HepG2 (cell line): ENCODE data around the gene THADA. TPM values are rescaled to one million over a fixed set of nuclear protein-coding genes. Genes with fewer than 3 reads are reported as not detected.
A peak's percentile ranks its signal among the peaks of the same experiment; 100 is the strongest.

Experiments
- AGO1 ChIP-seq: fragments of 200-400 bp; formaldehyde crosslinking; IDR thresholded peaks from 2 replicates; pipeline ENCODE4 v1.6.1; 2017; ENCODE audit warnings: mild to moderate bottlenecking, low read depth, low read length, moderate library complexity; ENCODE audit not compliant: poor library complexity, severe bottlenecking
- AKAP8 ChIP-seq: sonication (generic); formaldehyde crosslinking; IDR thresholded peaks from 2 replicates; pipeline ENCODE4 v1.5.1; 2020; ENCODE audit warnings: mild to moderate bottlenecking, missing genetic modification reagents
- DZIP1 ChIP-seq: sonication (generic); formaldehyde crosslinking; IDR thresholded peaks from 2 replicates; pipeline ENCODE4 v1.5.0; 2020; ENCODE audit warnings: mild to moderate bottlenecking, missing genetic modification reagents
- GATAD2A ChIP-seq: IDR thresholded peaks from 2 replicates; pipeline ENCODE4 v1.6.1; 2016
- GTF3A ChIP-seq: sonication (generic); formaldehyde crosslinking; conservative IDR thresholded peaks from 2 replicates; pipeline ENCODE4 v1.4.0; 2020; ENCODE audit warnings: mild to moderate bottlenecking, missing genetic modification reagents
- HDAC2 ChIP-seq: sonication (generic); formaldehyde crosslinking; IDR thresholded peaks from 2 replicates; pipeline ENCODE4 v1.4.0; 2020; ENCODE audit warnings: missing genetic modification reagents
- HHEX ChIP-seq: IDR thresholded peaks from 2 replicates; pipeline ENCODE4 v1.6.1; 2016; ENCODE audit warnings: control low read depth
- HMG20B ChIP-seq: conservative IDR thresholded peaks from 2 replicates; pipeline ENCODE4 v1.6.1; 2016; ENCODE audit warnings: missing genetic modification reagents, missing compliant biosample characterization
- KMT2B ChIP-seq: IDR thresholded peaks from 2 replicates; pipeline ENCODE4 v1.6.1; 2016; ENCODE audit warnings: missing genetic modification reagents, missing compliant biosample characterization
- MAZ ChIP-seq, 2 experiments: sonication (generic) in 1 of 2; formaldehyde crosslinking in 1 of 2; IDR thresholded peaks; 2 replicates each; pipeline versions ENCODE4 v1.5.0 to v1.6.1; 2012 to 2020; ENCODE audit warnings: low read depth in 2 of 2, mild to moderate bottlenecking in 2 of 2, borderline replicate concordance in 1 of 2, improper control_type of control experiment in 1 of 2, low read length in 1 of 2, missing genetic modification reagents in 1 of 2, moderate library complexity in 1 of 2
- NFRKB ChIP-seq: fragments of 450-650 bp; IDR thresholded peaks from 2 replicates; pipeline ENCODE4 v1.6.1; 2017
- POGZ ChIP-seq: sonication (generic); formaldehyde crosslinking; IDR thresholded peaks from 2 replicates; pipeline ENCODE4 v1.4.0; 2020; ENCODE audit warnings: mild to moderate bottlenecking, missing genetic modification reagents
- POLR2AphosphoS2 ChIP-seq: IDR thresholded peaks from 2 replicates; pipeline ENCODE4 v1.6.1; 2011; ENCODE audit warnings: low read depth, low read length, improper control_type of control experiment
- PPARG ChIP-seq: conservative IDR thresholded peaks from 2 replicates; pipeline ENCODE4 v1.6.1; 2016; ENCODE audit warnings: missing biosample characterization, missing genetic modification reagents
- SOX5 ChIP-seq: IDR thresholded peaks from 2 replicates; pipeline ENCODE4 v1.6.1; 2016; ENCODE audit warnings: borderline replicate concordance
- SRSF1 ChIP-seq: fragments of 200-400 bp; formaldehyde crosslinking; optimal IDR thresholded peaks from 2 replicates; pipeline ENCODE3; 2017; ENCODE audit warnings: mild to moderate bottlenecking, low read depth, low read length, moderate library complexity
- STAT5B ChIP-seq: sonication (generic); formaldehyde crosslinking; IDR thresholded peaks from 2 replicates; pipeline ENCODE4 v1.4.0; 2020; ENCODE audit warnings: missing genetic modification reagents
- TEAD3 ChIP-seq: optimal IDR thresholded peaks from 2 replicates; pipeline ENCODE3; 2016; ENCODE audit warnings: borderline replicate concordance
- ZFX ChIP-seq: sonication (generic); formaldehyde crosslinking; IDR thresholded peaks from 2 replicates; pipeline ENCODE4 v1.4.0; 2020; ENCODE audit warnings: mild to moderate bottlenecking, low read depth, missing genetic modification reagents, moderate library complexity
- ZFY ChIP-seq: sonication (generic); formaldehyde crosslinking; IDR thresholded peaks from 2 replicates; pipeline ENCODE4 v1.4.0; 2020; ENCODE audit warnings: missing genetic modification reagents
- ZFYVE20 ChIP-seq: sonication (generic); formaldehyde crosslinking; IDR thresholded peaks from 2 replicates; pipeline ENCODE4 v1.8.0; 2023; ENCODE audit warnings: low read depth, mild to moderate bottlenecking, moderate library complexity, missing genetic modification reagents, borderline replicate concordance
- ZNF101 ChIP-seq: sonication (generic); formaldehyde crosslinking; IDR thresholded peaks from 2 replicates; pipeline ENCODE4 v1.4.0; 2020; ENCODE audit warnings: mild to moderate bottlenecking, low read depth, missing genetic modification reagents, borderline replicate concordance
- ZNF335 ChIP-seq: sonication (generic); formaldehyde crosslinking; IDR thresholded peaks from 2 replicates; pipeline ENCODE4 v1.4.0; 2020; ENCODE audit warnings: missing genetic modification reagents
- polyA plus RNA-seq, 8 experiments: library from polyadenylated mRNA; depleted of rRNA in 3 of 8; stranded (reverse) in 7 of 8; unstranded in 1 of 8; fragments of >200 nt; fragmentation: Illumina TruSeq in 4 of 8; extraction: Trizol in 4 of 8; gene quantifications; 2 replicates each; pipeline versions ENCODE4 v1.2.1 to v1.2.3, GENCODE V29; 2011 to 2016; ENCODE audit warnings: low read depth in 4 of 8, missing spikeins in 1 of 8, mixed read lengths in 1 of 8; ENCODE audit not compliant: insufficient read depth in 1 of 8
- total RNA-seq, 5 experiments: library from RNA; depleted of rRNA; stranded (reverse); fragments of >200 nt; fragmentation: Illumina TruSeq; extraction: Trizol; gene quantifications; 2 replicates each; pipeline ENCODE4 v1.2.3, GENCODE V29; 2016; ENCODE audit warnings: low read depth in 1 of 5
- TF ChIP-seq, protein P1 (sequence below): IDR thresholded peaks from 2 replicates; pipeline ENCODE4 v1.6.1; 2016; ENCODE audit warnings: mild to moderate bottlenecking, missing biosample characterization, missing genetic modification reagents
- TF ChIP-seq, protein P2 (sequence below): sonication (generic); formaldehyde crosslinking; IDR thresholded peaks from 2 replicates; pipeline ENCODE4 v1.9.0; 2022; ENCODE audit warnings: missing genetic modification reagents, mild to moderate bottlenecking, borderline replicate concordance
- TF ChIP-seq, protein P3 (sequence below): sonication (generic); formaldehyde crosslinking; IDR thresholded peaks from 2 replicates; pipeline ENCODE4 v1.4.0; 2020; ENCODE audit warnings: missing genetic modification reagents

Gene THADA
- total and polyA plus RNA-seq, 2 of the 13 experiments (the other 11 are each of a cell fraction or from before 2014, with no cell fraction given): 12.7 to 21.7 TPM

GRCh38 chr2:43227830-43228281 lies 368.0 kb downstream of the THADA start (continued):
- TF ChIP-seq NFRKB (no peak), ZNF335 (CRISPR knock-in tag) (no peak), MAZ (IDR thresholded peaks at IDR 0.05; ENCODE audit: borderline replicate concordance, low read depth, low read length) (no peak), MAZ (CRISPR knock-in tag; IDR thresholded peaks at IDR 0.05; ENCODE audit: low read depth) (no peak), AGO1 (no peak), ZNF101 (CRISPR knock-in tag) (no peak), POLR2AphosphoS2 (no peak), DZIP1 (no peak), GTF3A (CRISPR knock-in tag) (no peak), KMT2B (CRISPR knock-in tag) (peak; percentile 2; the same call in 1 of the 2 replicates), STAT5B (no peak), AKAP8 (CRISPR knock-in tag) (peak; percentile 21; the same call in 1 of the 2 replicates), ZFX (peak; percentile 39; the same call in 1 of the 2 replicates), ZFYVE20 (CRISPR knock-in tag) (no peak), ZFY (CRISPR knock-in tag) (no peak), SRSF1 (no peak), GATAD2A (no peak; the same call in 1 of the 2 replicates), HDAC2 (0 out of 2 replicates have a peak, but pooled peaks have one; percentile 40), HMG20B (CRISPR knock-in tag) (no peak), TEAD3 (CRISPR knock-in tag) (peak; percentile 48), SOX5 (CRISPR knock-in tag) (no peak), POGZ (CRISPR knock-in tag) (no peak), HHEX (CRISPR knock-in tag) (no peak), PPARG (CRISPR knock-in tag) (no peak)
- TF ChIP-seq, protein P1, sequence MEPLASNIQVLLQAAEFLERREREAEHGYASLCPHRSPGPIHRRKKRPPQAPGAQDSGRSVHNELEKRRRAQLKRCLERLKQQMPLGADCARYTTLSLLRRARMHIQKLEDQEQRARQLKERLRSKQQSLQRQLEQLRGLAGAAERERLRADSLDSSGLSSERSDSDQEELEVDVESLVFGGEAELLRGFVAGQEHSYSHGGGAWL (CRISPR knock-in tag): no peak
- TF ChIP-seq, protein P2, sequence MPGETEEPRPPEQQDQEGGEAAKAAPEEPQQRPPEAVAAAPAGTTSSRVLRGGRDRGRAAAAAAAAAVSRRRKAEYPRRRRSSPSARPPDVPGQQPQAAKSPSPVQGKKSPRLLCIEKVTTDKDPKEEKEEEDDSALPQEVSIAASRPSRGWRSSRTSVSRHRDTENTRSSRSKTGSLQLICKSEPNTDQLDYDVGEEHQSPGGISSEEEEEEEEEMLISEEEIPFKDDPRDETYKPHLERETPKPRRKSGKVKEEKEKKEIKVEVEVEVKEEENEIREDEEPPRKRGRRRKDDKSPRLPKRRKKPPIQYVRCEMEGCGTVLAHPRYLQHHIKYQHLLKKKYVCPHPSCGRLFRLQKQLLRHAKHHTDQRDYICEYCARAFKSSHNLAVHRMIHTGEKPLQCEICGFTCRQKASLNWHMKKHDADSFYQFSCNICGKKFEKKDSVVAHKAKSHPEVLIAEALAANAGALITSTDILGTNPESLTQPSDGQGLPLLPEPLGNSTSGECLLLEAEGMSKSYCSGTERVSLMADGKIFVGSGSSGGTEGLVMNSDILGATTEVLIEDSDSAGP (CRISPR knock-in tag): no peak
- TF ChIP-seq, protein P3, sequence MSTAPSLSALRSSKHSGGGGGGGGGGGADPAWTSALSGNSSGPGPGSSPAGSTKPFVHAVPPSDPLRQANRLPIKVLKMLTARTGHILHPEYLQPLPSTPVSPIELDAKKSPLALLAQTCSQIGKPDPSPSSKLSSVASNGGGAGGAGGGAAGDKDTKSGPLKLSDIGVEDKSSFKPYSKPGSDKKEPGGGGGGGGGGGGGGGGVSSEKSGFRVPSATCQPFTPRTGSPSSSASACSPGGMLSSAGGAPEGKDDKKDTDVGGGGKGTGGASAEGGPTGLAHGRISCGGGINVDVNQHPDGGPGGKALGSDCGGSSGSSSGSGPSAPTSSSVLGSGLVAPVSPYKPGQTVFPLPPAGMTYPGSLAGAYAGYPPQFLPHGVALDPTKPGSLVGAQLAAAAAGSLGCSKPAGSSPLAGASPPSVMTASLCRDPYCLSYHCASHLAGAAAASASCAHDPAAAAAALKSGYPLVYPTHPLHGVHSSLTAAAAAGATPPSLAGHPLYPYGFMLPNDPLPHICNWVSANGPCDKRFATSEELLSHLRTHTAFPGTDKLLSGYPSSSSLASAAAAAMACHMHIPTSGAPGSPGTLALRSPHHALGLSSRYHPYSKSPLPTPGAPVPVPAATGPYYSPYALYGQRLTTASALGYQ (CRISPR knock-in tag): no peak; the same call in 1 of the 2 replicates
